A549 (cell line): ENCODE results near the gene ZNF765. TPM values are rescaled to one million over a fixed set of nuclear protein-coding genes. Genes with fewer than 3 reads are reported as not detected.
"Not testable (repeated sequence)": the region's sequence is repeated elsewhere in the genome, so short reads cannot be mapped to it uniquely, and the experiment has no call there.

ENCODE experiments used
- ATAC-seq, 2 experiments: fragments of 200-7000 bp in 1 of 2; fragments of >200 bp in 1 of 2; cut with Nextera tagmentation in 1 of 2; cut with Tn5 transposase in 1 of 2; 3 replicates each; pipeline versions ENCODE4 v1.8.0 to v1.9.1; 2018 to 2020; ENCODE audit warnings: mild to moderate bottlenecking in 1 of 2, moderate library complexity in 1 of 2
- CTCF ChIA-PET: fragments of 300-600 bp; sonication (Branson Sonifier 250); formaldehyde crosslinking; extraction: SDS; loops from one replicate; lab custom pipeline; 2021; ENCODE audit warnings: antibody characterized with exemption, inconsistent platforms; lab: Yijun Ruan, JAX
- POLR2A ChIA-PET: fragments of 350-600 bp; formaldehyde crosslinking; extraction: SDS; loops from one replicate; lab custom pipeline; 2021; ENCODE audit warnings: antibody characterized with exemption, inconsistent platforms; lab: Yijun Ruan, JAX
- DNase-seq, 2 experiments: peaks; one replicate each; pipeline versions ENCODE4 v3.0.0 to v3.0.0-alpha.2; 2011 to 2016; ENCODE audit warnings: low read depth in 1 of 2, low spot score in 1 of 2
- FAIRE-seq: peaks from 2 replicates; lab custom pipeline; 2011; peaks lifted over from hg19 to GRCh38; lab: Jason Lieb, UNC
- H3K27ac ChIP-seq, 2 experiments: fragments of >200 bp; sonication (Bioruptor Twin); formaldehyde crosslinking; 3 replicates each; pipeline ENCODE4 v1.5.1; 2016 to 2017
- H3K4me1 ChIP-seq: fragments of >200 bp; sonication (Bioruptor Twin); formaldehyde crosslinking; 3 replicates; pipeline ENCODE4 v1.6.1; 2016
- H3K4me2 ChIP-seq: fragments of >200 bp; sonication (Bioruptor Twin); formaldehyde crosslinking; 3 replicates; pipeline ENCODE4 v1.6.1; 2016
- H3K4me3 ChIP-seq: fragments of >200 bp; sonication (Bioruptor Twin); formaldehyde crosslinking; 3 replicates; pipeline ENCODE4 v1.5.1; 2016
- H3K9me3 ChIP-seq: fragments of >200 bp; sonication (Bioruptor Twin); formaldehyde crosslinking; 3 replicates; pipeline ENCODE4 v1.6.1; 2016
- BHLHE40 ChIP-seq: IDR thresholded peaks from 2 replicates; pipeline ENCODE4 v1.6.1; 2012; ENCODE audit warnings: low read depth, low read length, inconsistent platforms
- CBX2 ChIP-seq: fragments of 200-600 bp; sonication (generic); IDR thresholded peaks from 2 replicates; pipeline ENCODE4 v1.6.1; 2016; ENCODE audit warnings: low read depth, mild to moderate bottlenecking, borderline replicate concordance
- EHMT2 ChIP-seq: fragments of 200-600 bp; sonication (generic); IDR thresholded peaks from 2 replicates; pipeline ENCODE4 v1.6.1; 2016; ENCODE audit warnings: antibody characterized with exemption, low read depth, mild to moderate bottlenecking, moderate library complexity
- FOSL2 ChIP-seq, 2 experiments: fragments of 450-650 bp in 1 of 2; fragments of >200 bp in 1 of 2; sonication (Bioruptor Twin) in 1 of 2; formaldehyde crosslinking; IDR thresholded peaks; 2 replicates each; pipeline versions ENCODE4 v1.5.0 to v1.6.1; 2016 to 2020; ENCODE audit warnings: mild to moderate bottlenecking in 1 of 2, moderate library complexity in 1 of 2
- HDAC2 ChIP-seq: fragments of 200-600 bp; sonication (generic); IDR thresholded peaks from 2 replicates; pipeline ENCODE4 v1.6.1; 2016
- JUN ChIP-seq, 2 experiments: fragments of >200 bp; sonication (Bioruptor Twin); formaldehyde crosslinking; IDR thresholded peaks; 2 replicates in 1 of 2; 3 replicates in 1 of 2; pipeline ENCODE4 v1.6.1; 2016 to 2017
- JUNB ChIP-seq: fragments of >200 bp; sonication (Bioruptor Twin); formaldehyde crosslinking; IDR thresholded peaks from 2 replicates; pipeline ENCODE4 v1.6.1; 2016
- SMC3 ChIP-seq: fragments of >200 bp; sonication (Bioruptor Twin); formaldehyde crosslinking; IDR thresholded peaks from 3 replicates; pipeline ENCODE4 v1.6.1; 2018; ENCODE audit warnings: inconsistent platforms
- ZNF302 ChIP-seq: fragments of 250-450 bp; sonication (Bioruptor Pico); IDR thresholded peaks from 2 replicates; pipeline ENCODE4 v1.9.0; 2021; ENCODE audit warnings: inconsistent platforms, mild to moderate bottlenecking, moderate library complexity
- WGBS: methylation state at CpG from one replicate; pipeline ENCODE4 v1.1.6; 2017; ENCODE audit errors: missing lambda C conversion rate; 5-methylcytosine and 5-hydroxymethylcytosine counted together
- polyA plus RNA-seq, 4 experiments: library from polyadenylated mRNA; depleted of rRNA in 3 of 4; stranded (reverse); fragments of >200 nt; fragmentation: RNase III in 1 of 4; extraction: RNeasy Plus Mini Kit Qiagen cat#74134 plus additional on column Dnase treatment in 1 of 4; gene quantifications; 2 replicates in 3 of 4; 3 replicates in 1 of 4; pipeline ENCODE4 v1.2.3, GENCODE V29; 2011 to 2017
- TF ChIP-seq, protein P1 (sequence below): IDR thresholded peaks from 2 replicates; pipeline ENCODE4 v1.6.1; 2012; ENCODE audit warnings: low read depth, borderline replicate concordance
- TF ChIP-seq, protein P2 (sequence below): IDR thresholded peaks from 2 replicates; pipeline ENCODE4 v1.6.1; 2012
- TF ChIP-seq, protein P3 (sequence below): fragments of 450-650 bp; IDR thresholded peaks from 2 replicates; pipeline ENCODE4 v1.6.1; 2014; ENCODE audit warnings: antibody characterized with exemption
- TF ChIP-seq, protein P4 (sequence below): fragments of >200 bp; sonication (Bioruptor Twin); formaldehyde crosslinking; IDR thresholded peaks from 2 replicates; pipeline ENCODE4 v1.6.1; 2016

ZNF765 gene
- polyA plus RNA-seq, 2 of the 4 experiments (the other 2 are of a cell fraction) = 4.8 to 8.3 TPM

DNA sequence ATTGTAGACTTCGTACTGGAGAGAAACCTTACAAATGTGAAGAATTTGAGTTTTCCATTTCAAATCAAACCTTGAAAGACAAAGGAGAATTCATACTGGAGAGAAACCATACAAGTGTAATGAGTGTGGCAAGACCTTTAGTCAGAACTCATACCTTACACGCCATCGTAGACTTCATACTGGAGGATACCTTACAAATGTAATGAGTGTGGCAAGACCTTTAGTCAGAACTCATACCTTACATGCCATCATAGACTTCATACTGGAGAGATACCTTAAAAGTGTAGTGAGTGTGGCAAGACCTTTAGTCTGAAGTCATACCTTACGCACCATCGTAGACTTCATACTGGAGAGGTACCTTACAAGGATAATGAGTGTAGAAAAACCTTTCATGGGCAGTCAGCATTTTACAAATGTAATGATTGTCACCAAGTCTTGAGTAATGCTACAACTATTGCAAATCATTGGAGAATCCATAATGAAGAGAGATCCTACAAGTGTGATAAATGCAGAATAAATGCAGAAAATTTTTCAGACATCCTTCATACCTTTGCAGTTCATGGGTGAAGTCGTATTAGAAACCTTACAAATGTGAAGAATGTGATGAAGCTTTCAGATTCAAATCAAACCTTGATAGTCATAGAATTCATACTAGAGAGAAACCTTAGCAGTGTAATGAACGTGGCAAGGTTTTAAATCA, 14.7 kb downstream of the ZNF765 start:
- TF ChIP-seq CBX2 = no peak
- TF ChIP-seq, protein P1, sequence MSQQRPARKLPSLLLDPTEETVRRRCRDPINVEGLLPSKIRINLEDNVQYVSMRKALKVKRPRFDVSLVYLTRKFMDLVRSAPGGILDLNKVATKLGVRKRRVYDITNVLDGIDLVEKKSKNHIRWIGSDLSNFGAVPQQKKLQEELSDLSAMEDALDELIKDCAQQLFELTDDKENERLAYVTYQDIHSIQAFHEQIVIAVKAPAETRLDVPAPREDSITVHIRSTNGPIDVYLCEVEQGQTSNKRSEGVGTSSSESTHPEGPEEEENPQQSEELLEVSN = no peak
- TF ChIP-seq FOSL2 (IDR thresholded peaks at IDR 0.05) = no peak
- TF ChIP-seq FOSL2 (CRISPR knock-in tag; IDR thresholded peaks at IDR 0.05) = no peak
- TF ChIP-seq ZNF302 = no peak
- no peak for TF ChIP-seq BHLHE40
- no peak for TF ChIP-seq SMC3
- no peak for TF ChIP-seq JUN (IDR thresholded peaks at IDR 0.05)
- TF ChIP-seq, protein P2, sequence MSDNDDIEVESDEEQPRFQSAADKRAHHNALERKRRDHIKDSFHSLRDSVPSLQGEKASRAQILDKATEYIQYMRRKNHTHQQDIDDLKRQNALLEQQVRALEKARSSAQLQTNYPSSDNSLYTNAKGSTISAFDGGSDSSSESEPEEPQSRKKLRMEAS = no peak
- no peak for TF ChIP-seq EHMT2
- TF ChIP-seq, protein P3, sequence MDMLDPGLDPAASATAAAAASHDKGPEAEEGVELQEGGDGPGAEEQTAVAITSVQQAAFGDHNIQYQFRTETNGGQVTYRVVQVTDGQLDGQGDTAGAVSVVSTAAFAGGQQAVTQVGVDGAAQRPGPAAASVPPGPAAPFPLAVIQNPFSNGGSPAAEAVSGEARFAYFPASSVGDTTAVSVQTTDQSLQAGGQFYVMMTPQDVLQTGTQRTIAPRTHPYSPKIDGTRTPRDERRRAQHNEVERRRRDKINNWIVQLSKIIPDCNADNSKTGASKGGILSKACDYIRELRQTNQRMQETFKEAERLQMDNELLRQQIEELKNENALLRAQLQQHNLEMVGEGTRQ = no peak
- TF ChIP-seq HDAC2 = no peak
- TF ChIP-seq, protein P4, sequence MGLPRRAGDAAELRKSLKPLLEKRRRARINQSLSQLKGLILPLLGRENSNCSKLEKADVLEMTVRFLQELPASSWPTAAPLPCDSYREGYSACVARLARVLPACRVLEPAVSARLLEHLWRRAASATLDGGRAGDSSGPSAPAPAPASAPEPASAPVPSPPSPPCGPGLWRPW = no peak
- no peak overlapping the region for H3K4me2 ChIP-seq
- H3K9me3 ChIP-seq = peaks cover 88% of the 10 kb centered on the region
- DNase-seq = no peak
- no peak for ATAC-seq
- H3K4me1 ChIP-seq = no peaks in the 10 kb centered on the region
- FAIRE-seq = no peak
- 74% methylated on average over 7 of the region's 7 CpGs for WGBS
- ChIA-PET POLR2A (no interaction called here), CTCF (interaction anchor here (0.6 to 0.9 kb wide), 4 partner anchors 15 to 393 kb away, joined by 3 to 5 read pairs (median 3); no protein-coding TSS in a partner anchor)
- H3K4me3 ChIP-seq = no peak overlapping the region
- no peak overlapping the region for H3K27ac ChIP-seq

DNA sequence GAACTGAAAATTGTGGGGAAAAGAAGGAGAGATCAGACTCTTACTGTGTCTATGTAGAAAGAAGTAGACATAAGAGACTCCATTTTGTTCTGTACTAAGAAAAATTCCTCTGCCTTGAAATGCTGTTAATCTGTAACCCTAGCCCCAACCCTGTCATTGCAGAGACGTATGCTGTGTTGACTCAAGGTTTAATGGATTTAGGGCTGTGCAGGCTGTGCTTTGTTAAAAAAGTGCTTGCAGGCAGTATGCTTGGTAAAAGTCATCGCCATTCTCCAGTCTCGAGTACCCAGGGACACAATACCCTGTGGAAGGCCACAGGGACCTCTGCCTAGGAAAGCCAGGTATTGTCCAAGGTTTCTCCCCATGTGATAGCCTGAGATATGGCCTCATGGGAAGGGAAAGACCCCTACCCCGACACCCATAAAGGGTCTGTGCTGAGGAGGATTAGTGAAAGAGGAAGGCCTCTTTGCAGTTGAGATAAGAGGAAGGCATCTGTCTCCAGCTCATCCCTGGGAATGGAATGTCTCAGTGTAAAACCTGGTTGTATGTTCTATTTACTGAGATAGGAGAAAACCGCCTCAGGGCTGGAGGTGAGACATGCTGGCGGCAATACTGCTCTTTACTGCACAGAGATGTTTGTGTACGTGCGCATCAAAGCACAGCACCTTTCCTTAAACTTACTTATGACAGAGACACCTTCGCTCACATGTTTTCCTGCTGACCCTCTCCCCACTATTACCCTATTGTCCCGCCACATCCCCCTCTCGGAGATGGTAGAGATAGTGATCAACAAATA, 25.8 kb downstream of the ZNF765 start:
- FAIRE-seq, H3K27ac ChIP-seq, POLR2A ChIA-PET, H3K4me2 ChIP-seq, H3K4me1 ChIP-seq, CTCF ChIA-PET, H3K4me3 ChIP-seq, ATAC-seq: not testable (repeated sequence)
- peaks cover 81% of the 10 kb centered on the region for H3K9me3 ChIP-seq
- 53% methylated on average over 11 of the region's 11 CpGs for WGBS
- DNase-seq = peak in 1 of 2 experiments; percentile 16

DNA sequence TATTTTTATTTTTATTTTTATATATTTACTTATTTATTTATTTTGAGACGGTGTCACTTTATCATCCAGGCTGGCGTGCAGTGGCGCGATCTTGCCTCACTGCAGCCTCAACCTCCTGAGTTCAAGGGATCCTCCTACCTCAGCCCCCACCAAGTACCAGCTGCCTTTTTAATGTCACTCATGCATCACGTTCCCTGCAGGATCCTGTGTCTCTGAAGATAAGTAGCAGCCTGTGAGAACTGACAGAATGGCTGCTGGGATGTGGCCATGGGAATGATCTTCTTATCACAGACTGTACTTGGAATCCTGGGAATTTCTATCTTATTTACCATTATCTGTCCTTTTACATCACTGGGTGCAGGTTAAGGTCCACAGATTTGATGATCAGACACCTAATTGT, 27.6 kb downstream of the ZNF765 start:
- no peak for FAIRE-seq
- ChIA-PET CTCF (interaction anchor here (0.6 kb wide), 1 partner anchor 696 kb away, joined by 3 read pairs; no protein-coding TSS in a partner anchor), POLR2A (no interaction called here)
- no peak for DNase-seq
- no peak for ATAC-seq
- H3K4me2 ChIP-seq = no peak overlapping the region
- H3K4me3 ChIP-seq = no peak overlapping the region
- H3K27ac ChIP-seq = no peak overlapping the region
- peaks cover 69% of the 10 kb centered on the region for H3K9me3 ChIP-seq
- no peaks in the 10 kb centered on the region for H3K4me1 ChIP-seq
- 77% methylated on average over 5 of the region's 5 CpGs for WGBS
- TF ChIP-seq JUNB = no peak

DNA sequence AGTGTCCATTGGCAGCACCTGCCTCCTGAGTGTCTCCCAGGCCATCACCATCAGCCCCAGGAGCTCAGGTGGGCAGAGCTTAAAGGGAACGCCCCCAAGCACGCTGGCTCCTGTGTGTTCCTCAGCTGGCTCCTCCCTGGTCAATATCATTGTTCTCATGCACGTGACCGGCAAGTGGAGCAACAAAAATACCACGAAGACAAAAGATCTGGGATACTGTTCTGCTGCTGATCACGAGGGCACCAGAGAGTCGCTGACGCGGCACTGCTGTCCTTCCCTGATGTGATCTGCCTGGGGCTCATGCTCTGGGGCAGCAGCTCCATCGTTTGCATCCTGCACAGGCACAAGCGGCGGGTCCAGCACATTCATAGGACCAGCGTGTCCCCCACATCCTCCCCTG, 28.1 kb downstream of the ZNF765 start:
- CTCF ChIA-PET, DNase-seq, FAIRE-seq, H3K4me3 ChIP-seq, H3K4me2 ChIP-seq, ATAC-seq, H3K27ac ChIP-seq, H3K4me1 ChIP-seq, POLR2A ChIA-PET: not testable (repeated sequence)
- H3K9me3 ChIP-seq = peaks cover 63% of the 10 kb centered on the region
- 36% methylated on average over 12 of the region's 13 CpGs for WGBS
